ENCODE measurements around the gene NIN. TPM values are rescaled to one million over a fixed set of nuclear protein-coding genes. Genes with fewer than 3 reads are reported as not detected.

The NIN gene
- total RNA-seq, 1 donor from 2014 or later, result 156 TPM

GRCh38 chr14:50839048-50839447 is 8.1 kb upstream of the NIN start:
- Mint-ChIP-seq H3K36me3 (ENCODE audit: low read depth) (no peaks in the 10 kb centered on the region), H3K4me1 (peaks cover 36% of the 10 kb centered on the region), H3K27ac (no peak overlapping the region), H3K4me3 (no peak overlapping the region), H3K27me3 (no peaks in the 10 kb centered on the region), H3K9me3 (no peaks in the 10 kb centered on the region)
- peak; percentile 52 for ATAC-seq (ENCODE audit: low read depth)
- no peak for DNase-seq
- ChIA-PET CTCF (interaction anchor here (0.6 to 2.3 kb wide), 2 partner anchors 20 to 63 kb away, joined by 3 to 19 read pairs; no protein-coding TSS in a partner anchor), POLR2A (interaction anchor here (1.1 to 1.8 kb wide), 3 partner anchors 10 to 26 kb away, joined by 3 to 4 read pairs (median 4); no protein-coding TSS in a partner anchor)
- intact Hi-C loops (cut with micrococcal nuclease), result no loop called here
- no peak for TF ChIP-seq CTCF (IDR thresholded peaks at IDR 0.05)

- no peaks in the 10 kb centered on the region for H3K36me3 Mint-ChIP-seq (ENCODE audit: low read depth)
- ATAC-seq (ENCODE audit: low read depth) (no peak), DNase-seq (no peak)
- CTCF ChIA-PET, result interaction anchor here (2.3 kb wide), 1 partner anchor 21 kb away, joined by 19 read pairs; no protein-coding TSS in a partner anchor
- H3K9me3 Mint-ChIP-seq, result no peaks in the 10 kb centered on the region
- intact Hi-C loops (cut with micrococcal nuclease), result no loop called here
- POLR2A ChIA-PET, result interaction anchor here (1.8 kb wide), 1 partner anchor 25 kb away, joined by 4 read pairs; no protein-coding TSS in a partner anchor
- H3K4me1 Mint-ChIP-seq, result peaks cover 34% of the 10 kb centered on the region
- no peak overlapping the region for H3K4me3 Mint-ChIP-seq
- H3K27me3 Mint-ChIP-seq, result no peaks in the 10 kb centered on the region
- H3K27ac Mint-ChIP-seq, result no peak overlapping the region
- no peak for TF ChIP-seq CTCF (IDR thresholded peaks at IDR 0.05)
Measured at GRCh38 chr14:50837850-50838470, 7.0 kb upstream of the NIN start.

- Mint-ChIP-seq H3K4me1 (peaks cover 40% of the 10 kb centered on the region), H3K4me3 (no peak overlapping the region), H3K36me3 (ENCODE audit: low read depth) (no peaks in the 10 kb centered on the region), H3K27me3 (no peaks in the 10 kb centered on the region), H3K27ac (no peak overlapping the region), H3K9me3 (no peaks in the 10 kb centered on the region)
- ChIA-PET CTCF (no interaction called here), POLR2A (no interaction called here)
- no peak for DNase-seq
- no peak for TF ChIP-seq CTCF (IDR thresholded peaks at IDR 0.05)
- no peak for ATAC-seq (ENCODE audit: low read depth)
- intact Hi-C loops (cut with micrococcal nuclease), result no loop called here
Measured at GRCh38 chr14:50837271-50837670, 6.3 kb upstream of the NIN start.

- ChIA-PET POLR2A (no interaction called here), CTCF (no interaction called here)
- no peak overlapping the region for H3K4me3 Mint-ChIP-seq
- peaks cover 47% of the 10 kb centered on the region for H3K4me1 Mint-ChIP-seq
- no peak for ATAC-seq (ENCODE audit: low read depth)
- intact Hi-C loops (cut with micrococcal nuclease), result no loop called here
- no peak overlapping the region for H3K27ac Mint-ChIP-seq
- H3K27me3 Mint-ChIP-seq, result no peaks in the 10 kb centered on the region
- H3K36me3 Mint-ChIP-seq (ENCODE audit: low read depth), result peaks cover 2% of the 10 kb centered on the region
- no peaks in the 10 kb centered on the region for H3K9me3 Mint-ChIP-seq
- DNase-seq, result no peak
- TF ChIP-seq CTCF (IDR thresholded peaks at IDR 0.05), result no peak
Measured at GRCh38 chr14:50836515-50836914, 5.6 kb upstream of the NIN start.

- H3K9me3 Mint-ChIP-seq, result no peaks in the 10 kb centered on the region
- H3K27ac Mint-ChIP-seq, result peak overlapping the region; percentile 79
- peaks cover 6% of the 10 kb centered on the region for H3K36me3 Mint-ChIP-seq (ENCODE audit: low read depth)
- peaks cover 49% of the 10 kb centered on the region for H3K4me1 Mint-ChIP-seq
- POLR2A ChIA-PET, result interaction anchor here (0.6 to 1.2 kb wide), 2 partner anchors 12 to 43 kb away, joined by 3 read pairs; no protein-coding TSS in a partner anchor
- no peaks in the 10 kb centered on the region for H3K27me3 Mint-ChIP-seq
- CTCF ChIA-PET, result interaction anchor here (1.2 kb wide), 1 partner anchor 25 kb away, joined by 3 read pairs; no protein-coding TSS in a partner anchor
- ATAC-seq (ENCODE audit: low read depth) (peak; percentile 8), DNase-seq (no peak)
- peak overlapping the region; percentile 30 for H3K4me3 Mint-ChIP-seq
- TF ChIP-seq CTCF (IDR thresholded peaks at IDR 0.05), result no peak
- intact Hi-C loops (cut with micrococcal nuclease), result loop anchor here (1.0 kb wide), 1 partner anchor 25 kb away; no protein-coding TSS in a partner anchor
Measured at GRCh38 chr14:50835280-50835679, 4.3 kb upstream of the NIN start.

Data from activated B cell treated with CpG ODN at 0.5 μM for 24 hours (primary cell).